ENCODE measurements around the gene POLR2A. TPM values are rescaled to one million over a fixed set of nuclear protein-coding genes. Genes with fewer than 3 reads are reported as not detected.
"Not testable (repeated sequence)": the region's sequence is repeated elsewhere in the genome, so short reads cannot be mapped to it uniquely, and the experiment has no call there.

POLR2A gene
- total RNA-seq, 2 experiments from 2014 or later, result 193 to 203 TPM

DNA sequence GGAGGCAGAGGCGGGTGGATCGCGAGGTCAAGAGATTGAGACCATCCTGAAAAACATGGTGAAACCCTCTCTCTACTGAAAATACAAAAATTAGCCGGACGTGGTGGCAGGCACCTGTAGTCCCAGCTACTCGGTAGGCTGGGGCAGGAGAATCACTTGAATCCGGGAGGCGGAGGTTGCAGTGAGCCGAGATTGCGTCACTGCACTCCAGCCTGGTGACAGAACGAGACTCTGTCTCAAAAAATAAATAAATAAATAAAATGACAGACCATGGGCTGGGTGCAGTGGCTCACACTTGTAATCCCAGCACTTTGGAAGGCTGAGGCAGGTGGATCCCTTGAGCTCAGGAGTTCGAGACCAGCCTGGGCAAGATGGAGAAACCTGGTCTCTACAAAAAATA is 14.3 kb upstream of the POLR2A start:
- H3K27me3 Mint-ChIP-seq; POLR2A ChIA-PET; DNase-seq; ATAC-seq; H3K9me3 Mint-ChIP-seq (ENCODE audit: low read depth); H3K27ac Mint-ChIP-seq; H3K4me3 Mint-ChIP-seq; intact Hi-C loops (cut with DNase I, micrococcal nuclease): not testable (repeated sequence)
- H3K36me3 Mint-ChIP-seq (ENCODE audit: low read depth), result peaks cover 12% of the 10 kb centered on the region
- CTCF ChIA-PET, result interaction anchor here (0.8 to 1.5 kb wide), 3 partner anchors 24 to 33 kb away, joined by 3 to 5 read pairs (median 4); no protein-coding TSS in a partner anchor
- H3K4me1 Mint-ChIP-seq, result peaks cover 23% of the 10 kb centered on the region

DNA sequence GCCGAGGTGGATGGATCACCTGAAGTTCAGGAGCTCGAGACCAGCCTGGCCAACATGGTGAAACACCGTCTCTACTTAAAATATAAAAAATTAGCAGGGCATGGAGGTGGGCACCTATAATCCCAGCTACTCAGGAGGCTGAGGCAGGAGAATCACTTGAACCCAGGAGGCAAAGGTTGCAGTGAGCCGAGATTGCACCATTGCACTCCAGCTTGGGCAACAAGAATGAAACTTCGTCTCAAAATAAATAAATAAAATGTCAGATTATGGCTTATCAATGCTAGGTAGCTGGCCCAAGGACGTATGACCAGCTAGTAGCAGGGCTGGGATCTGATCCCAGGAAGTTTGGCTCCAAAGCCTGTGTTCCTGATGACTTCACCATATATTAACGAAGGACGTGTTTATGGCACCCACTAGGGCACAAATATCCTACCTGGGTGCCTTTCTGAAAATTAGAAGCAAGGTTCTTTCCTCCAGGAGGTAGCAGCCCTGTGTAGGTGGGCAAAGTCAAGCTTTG is 13.7 kb upstream of the POLR2A start:
- CTCF ChIA-PET, result interaction anchor here (0.8 to 1.5 kb wide), 3 partner anchors 25 to 33 kb away, joined by 3 to 5 read pairs (median 4); no protein-coding TSS in a partner anchor
- intact Hi-C loops (cut with DNase I, micrococcal nuclease); H3K9me3 Mint-ChIP-seq (ENCODE audit: low read depth); DNase-seq; POLR2A ChIA-PET; H3K27me3 Mint-ChIP-seq; H3K27ac Mint-ChIP-seq; H3K4me3 Mint-ChIP-seq; ATAC-seq: not testable (repeated sequence)
- Mint-ChIP-seq H3K36me3 (ENCODE audit: low read depth) (peaks cover 10% of the 10 kb centered on the region), H3K4me1 (peaks cover 23% of the 10 kb centered on the region)

DNA sequence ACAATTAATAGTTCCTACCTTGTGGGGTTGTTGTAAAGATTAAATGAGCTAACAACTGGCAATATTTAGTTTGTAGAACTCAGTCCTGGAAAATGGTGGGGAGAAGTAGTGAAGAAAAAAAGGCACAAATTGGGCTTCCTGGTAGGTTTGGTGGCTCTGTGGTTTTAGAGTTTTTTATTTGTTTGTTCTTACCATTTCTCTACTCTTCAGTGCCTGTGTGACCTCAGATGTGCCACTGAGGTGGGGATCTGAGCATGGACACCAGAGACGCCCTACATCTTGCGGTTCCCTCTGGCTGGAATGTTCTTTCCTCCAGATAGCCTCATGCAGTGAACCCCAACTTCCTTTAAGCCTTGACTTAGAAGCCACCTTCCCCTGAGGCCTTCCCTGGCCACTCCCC is 12.4 kb upstream of the POLR2A start:
- POLR2A ChIA-PET, result no interaction called here
- intact Hi-C loops (cut with DNase I, micrococcal nuclease), result no loop called here
- Mint-ChIP-seq H3K36me3 (ENCODE audit: low read depth) (peaks cover 13% of the 10 kb centered on the region), H3K27me3 (no peaks in the 10 kb centered on the region), H3K4me3 (no peak overlapping the region), H3K9me3 (ENCODE audit: low read depth) (no peaks in the 10 kb centered on the region), H3K4me1 (peaks cover 35% of the 10 kb centered on the region), H3K27ac (peak overlapping the region; percentile 47)
- DNase-seq (no peak), ATAC-seq (no peak)
- CTCF ChIA-PET, result interaction anchor here (0.6 to 0.8 kb wide), 3 partner anchors 9 to 147 kb away, joined by 3 read pairs; partner anchors contain the start of gene TMEM95

DNA sequence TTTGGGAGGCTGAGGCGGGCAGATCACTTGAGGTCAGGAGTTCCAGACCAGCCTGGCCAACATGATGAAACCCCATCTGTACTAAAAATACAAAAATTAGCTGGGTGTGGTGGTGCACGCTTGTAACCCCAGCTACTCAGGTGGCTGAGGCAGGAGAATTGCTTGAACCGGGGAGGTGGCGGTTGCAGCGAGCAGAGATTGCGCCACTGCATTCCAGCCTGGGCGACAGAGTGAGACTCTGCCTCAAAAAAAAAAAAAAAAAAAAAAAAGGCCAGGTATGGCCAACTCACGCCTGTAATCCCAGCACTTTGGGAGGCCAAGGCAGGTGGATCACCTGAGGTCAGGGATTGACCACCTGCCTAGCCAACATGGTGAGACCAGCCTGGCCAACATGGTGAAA is 9.4 kb upstream of the POLR2A start:
- DNase-seq; H3K4me3 Mint-ChIP-seq; H3K27me3 Mint-ChIP-seq; POLR2A ChIA-PET; H3K9me3 Mint-ChIP-seq (ENCODE audit: low read depth); ATAC-seq; H3K27ac Mint-ChIP-seq; intact Hi-C loops (cut with DNase I, micrococcal nuclease): not testable (repeated sequence)
- H3K4me1 Mint-ChIP-seq, result peaks cover 45% of the 10 kb centered on the region
- H3K36me3 Mint-ChIP-seq (ENCODE audit: low read depth), result peaks cover 10% of the 10 kb centered on the region
- CTCF ChIA-PET, result interaction anchor here (1.1 to 3.5 kb wide), 2 partner anchors 12 to 86 kb away, joined by 3 to 12 read pairs; no protein-coding TSS in a partner anchor

DNA sequence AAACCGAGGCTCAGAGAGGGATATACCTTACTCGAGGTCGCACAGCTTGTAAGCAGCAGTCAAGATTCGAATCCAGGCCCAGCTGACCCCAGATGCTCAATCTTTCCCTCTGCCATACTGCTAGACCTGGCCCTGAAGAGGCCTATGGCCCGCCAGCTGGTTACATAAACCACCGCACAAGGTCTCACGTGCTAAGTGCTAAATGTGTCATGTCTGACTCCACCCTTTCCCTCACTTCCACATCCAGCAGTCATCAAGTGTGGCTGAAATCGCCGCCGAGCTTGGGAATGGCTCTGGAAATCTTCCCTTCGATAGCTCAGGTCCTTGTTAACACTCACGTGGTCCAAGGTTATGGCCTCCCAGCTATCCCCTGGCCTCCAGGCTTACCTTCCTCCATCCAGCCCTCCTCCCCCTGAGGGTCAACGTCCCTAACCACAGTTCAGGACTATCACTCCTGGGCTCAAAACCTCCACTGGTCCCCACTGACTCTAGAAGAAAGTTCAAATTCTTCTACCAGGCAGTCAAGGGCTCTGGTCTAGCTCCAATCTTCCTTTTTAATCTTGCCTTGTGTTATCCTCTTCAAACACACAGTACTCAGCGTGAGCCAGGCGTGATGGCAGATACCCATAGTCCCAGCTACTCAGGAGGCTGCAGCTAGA is 8.3 kb upstream of the POLR2A start:
- intact Hi-C loops (cut with DNase I, micrococcal nuclease), result loop anchor here in 1 of 2 experiments (2.0 kb wide), 1 partner anchor 35 kb away; no protein-coding TSS in a partner anchor
- CTCF ChIA-PET, result interaction anchor here (0.7 to 3.5 kb wide), 10 partner anchors 10 to 153 kb away, joined by 3 to 12 read pairs (median 4); partner anchors contain the start of genes SENP3 and TMEM102
- POLR2A ChIA-PET, result interaction anchor here (0.6 to 1.7 kb wide), 3 partner anchors 9 to 12 kb away, joined by 3 to 9 read pairs (median 3); no protein-coding TSS in a partner anchor
- Mint-ChIP-seq H3K4me3 (no peak overlapping the region), H3K27ac (peak overlapping the region; percentile 75), H3K36me3 (ENCODE audit: low read depth) (peaks cover 10% of the 10 kb centered on the region), H3K27me3 (no peaks in the 10 kb centered on the region), H3K9me3 (ENCODE audit: low read depth) (no peaks in the 10 kb centered on the region), H3K4me1 (peaks cover 55% of the 10 kb centered on the region)
- DNase-seq (peak; percentile 34), ATAC-seq (no peak)

DNA sequence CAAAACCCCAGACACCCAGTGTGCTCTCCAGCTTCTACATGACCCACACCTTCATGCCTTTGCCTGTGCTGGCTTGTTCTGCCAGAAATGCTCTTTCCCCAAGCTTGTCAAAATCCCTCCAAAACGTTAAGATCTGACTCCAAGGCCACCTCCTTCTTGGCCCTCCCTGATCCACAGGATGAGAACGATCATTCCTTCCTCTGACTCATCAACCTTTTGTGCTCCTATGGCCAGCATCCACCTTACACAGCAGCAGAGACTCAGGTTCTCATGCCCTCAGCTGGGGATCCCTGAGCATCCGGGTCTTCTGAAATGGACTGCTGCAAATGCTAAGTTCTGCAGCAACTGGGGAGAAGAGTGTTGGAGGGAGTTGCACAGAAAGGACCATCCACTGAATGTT is 7.7 kb upstream of the POLR2A start:
- DNase-seq, result no peak
- Mint-ChIP-seq H3K4me1 (peaks cover 59% of the 10 kb centered on the region), H3K27me3 (no peaks in the 10 kb centered on the region), H3K36me3 (ENCODE audit: low read depth) (peaks cover 10% of the 10 kb centered on the region), H3K4me3 (peak overlapping the region; percentile 87), H3K9me3 (ENCODE audit: low read depth) (no peaks in the 10 kb centered on the region), H3K27ac (peak overlapping the region; percentile 75)
- POLR2A ChIA-PET, result interaction anchor here (0.6 to 1.7 kb wide), 6 partner anchors 9 to 1154 kb away, joined by 3 to 9 read pairs (median 3); no protein-coding TSS in a partner anchor
- intact Hi-C loops (cut with DNase I, micrococcal nuclease), result loop anchor here in 1 of 2 experiments (2.0 kb wide), 1 partner anchor 36 kb away; no protein-coding TSS in a partner anchor
- no peak for ATAC-seq
- CTCF ChIA-PET, result interaction anchor here (0.5 to 3.5 kb wide), 11 partner anchors 10 to 238 kb away, joined by 3 to 12 read pairs (median 4); partner anchors contain the start of genes SENP3 and TMEM102

DNA sequence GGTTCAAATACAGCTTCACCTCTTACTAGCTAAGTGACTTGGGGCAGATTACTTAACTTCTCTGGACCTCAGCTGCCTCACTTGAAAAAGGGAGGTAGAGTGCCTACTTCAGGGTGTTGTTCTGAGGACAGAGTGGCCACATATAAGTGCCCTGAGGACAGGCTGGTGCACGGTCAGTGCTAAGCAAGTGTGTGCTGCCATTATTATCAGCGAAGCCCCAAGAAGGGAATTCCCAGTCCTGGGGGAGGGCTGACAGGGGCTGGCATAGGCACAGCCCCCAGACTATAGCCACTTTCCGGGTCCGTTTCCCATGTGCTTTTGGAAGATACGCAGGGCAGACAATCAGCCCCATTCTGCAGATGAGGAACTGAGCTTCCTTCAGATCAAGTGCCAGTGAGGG is 7.2 kb upstream of the POLR2A start:
- peak overlapping the region; percentile 87 for H3K4me3 Mint-ChIP-seq

DNA sequence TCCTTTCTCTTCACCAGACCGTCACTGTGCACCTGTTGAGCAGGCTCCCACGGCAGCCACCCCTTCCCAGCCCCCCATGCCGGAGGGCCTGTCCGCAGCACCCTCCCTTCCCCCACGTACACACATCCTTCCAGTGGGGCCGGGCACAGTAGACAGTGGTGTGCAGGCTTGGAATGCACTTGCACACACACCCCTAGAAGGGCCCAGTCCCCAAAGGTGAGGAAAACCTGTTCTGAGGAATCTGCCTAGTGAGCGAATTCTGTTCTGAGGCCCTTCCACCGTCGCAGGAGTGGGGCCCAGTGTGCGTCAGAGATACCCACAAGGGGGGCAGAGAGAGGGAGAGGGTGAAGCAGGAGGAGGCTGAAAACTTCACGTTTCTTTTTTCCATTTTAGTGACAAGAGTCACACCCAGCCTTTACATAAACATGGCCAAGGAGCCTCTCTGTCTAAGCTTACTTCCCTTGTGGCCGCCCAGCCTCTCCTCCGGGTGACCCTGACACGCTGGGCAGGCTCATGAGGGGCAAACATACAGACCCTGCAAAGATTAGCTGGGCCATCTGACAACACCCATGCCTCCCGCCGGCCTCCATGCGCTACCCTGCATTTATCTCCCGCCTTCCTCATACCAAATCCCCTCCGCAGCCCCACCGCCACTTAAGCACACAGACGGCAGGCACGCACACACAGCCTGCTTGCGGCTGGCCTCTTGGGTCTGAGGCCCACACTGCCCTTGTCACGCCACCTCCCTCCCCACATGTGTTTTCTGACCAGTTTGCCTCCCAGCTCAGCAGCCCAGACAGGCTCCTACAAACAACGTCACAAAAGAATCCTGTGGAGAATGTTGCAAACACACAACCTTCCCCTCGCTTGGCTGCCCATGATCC is 6.5 kb upstream of the POLR2A start:
- DNase-seq, result peak; percentile 66
- H3K4me3 Mint-ChIP-seq, result peak overlapping the region; percentile 87
- intact Hi-C loops (cut with DNase I, micrococcal nuclease), result loop anchor here (1.0 to 2.0 kb wide), 3 partner anchors 22 to 359 kb away; no protein-coding TSS in a partner anchor
- ChIA-PET CTCF (interaction anchor here (0.5 to 3.5 kb wide), 6 partner anchors 9 to 237 kb away, joined by 3 to 16 read pairs (median 5); partner anchors contain the start of genes FGF11 and TMEM102), POLR2A (interaction anchor here (0.5 to 1.5 kb wide), 5 partner anchors 11 to 357 kb away, joined by 3 read pairs; partner anchors contain the start of gene TMEM102)
- no peaks in the 10 kb centered on the region for H3K27me3 Mint-ChIP-seq
- H3K36me3 Mint-ChIP-seq (ENCODE audit: low read depth), result peaks cover 10% of the 10 kb centered on the region
- peaks cover 62% of the 10 kb centered on the region for H3K4me1 Mint-ChIP-seq
- H3K9me3 Mint-ChIP-seq (ENCODE audit: low read depth), result no peaks in the 10 kb centered on the region
- ATAC-seq, result peak; percentile 8
- peak overlapping the region; percentile 91 for H3K27ac Mint-ChIP-seq

More for the DNA sequence above, 7.2 kb upstream of the POLR2A start:
- Mint-ChIP-seq H3K36me3 (ENCODE audit: low read depth) (peaks cover 10% of the 10 kb centered on the region), H3K27ac (peak overlapping the region; percentile 75), H3K4me1 (peaks cover 59% of the 10 kb centered on the region), H3K9me3 (ENCODE audit: low read depth) (no peaks in the 10 kb centered on the region), H3K27me3 (no peaks in the 10 kb centered on the region)
- no peak for ATAC-seq
- ChIA-PET CTCF (interaction anchor here (0.5 to 3.5 kb wide), 6 partner anchors 10 to 238 kb away, joined by 3 to 12 read pairs (median 5); partner anchors contain the start of gene TMEM102), POLR2A (interaction anchor here (0.6 to 1.7 kb wide), 5 partner anchors 9 to 1154 kb away, joined by 3 to 9 read pairs (median 3); no protein-coding TSS in a partner anchor)
- DNase-seq, result no peak
- intact Hi-C loops (cut with DNase I, micrococcal nuclease), result loop anchor here in 1 of 2 experiments (2.0 kb wide), 1 partner anchor 36 kb away; no protein-coding TSS in a partner anchor

DNA sequence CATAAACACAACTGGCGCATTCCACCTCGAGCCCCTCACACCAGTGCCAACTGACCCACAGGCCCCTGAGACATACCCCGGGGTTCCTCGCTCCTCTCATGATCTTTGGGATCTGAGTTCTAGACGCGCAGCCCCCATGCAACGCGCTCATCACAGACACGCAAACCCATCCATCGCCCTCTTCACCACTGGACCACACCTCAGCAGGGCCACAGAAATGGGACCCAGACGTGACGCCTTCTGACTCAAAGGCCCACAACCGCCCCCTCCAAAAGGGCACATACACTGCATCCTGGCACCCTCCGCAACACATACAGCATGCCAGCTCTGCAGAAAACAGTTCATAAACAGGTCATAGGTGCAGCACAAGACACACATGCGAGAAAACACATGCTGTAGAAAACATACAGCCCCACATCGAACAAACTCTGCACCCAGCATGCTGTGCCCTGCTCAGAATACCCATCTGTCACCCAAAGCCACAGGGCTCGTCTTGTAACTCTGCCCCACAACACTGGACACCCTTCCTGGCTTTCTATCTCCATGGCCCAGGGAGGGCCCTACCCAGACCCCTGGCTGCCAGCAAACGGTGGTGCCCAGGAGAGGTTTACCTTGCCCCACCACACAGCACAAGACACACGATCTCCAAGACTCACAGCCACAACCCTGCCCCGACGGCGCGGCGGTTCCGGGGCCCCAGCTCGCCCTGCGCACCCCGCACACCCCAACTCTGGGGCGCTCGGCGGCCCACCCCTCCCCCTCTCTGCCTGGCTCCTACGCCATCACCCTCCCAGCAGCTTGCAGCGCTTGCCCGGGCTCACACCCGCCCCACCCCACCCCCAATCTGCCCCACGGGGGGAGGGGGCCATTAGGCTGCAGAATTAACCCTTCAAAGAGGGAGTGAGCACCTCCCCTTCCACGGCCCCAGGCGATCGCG is 5.6 kb upstream of the POLR2A start:
- H3K27me3 Mint-ChIP-seq, result no peaks in the 10 kb centered on the region
- peak overlapping the region; percentile 87 for H3K4me3 Mint-ChIP-seq
- CTCF ChIA-PET, result interaction anchor here (0.5 to 3.5 kb wide), 6 partner anchors 8 to 659 kb away, joined by 3 to 16 read pairs (median 4); partner anchors contain the start of gene FGF11
- no peaks in the 10 kb centered on the region for H3K9me3 Mint-ChIP-seq (ENCODE audit: low read depth)
- peak; percentile 42 for ATAC-seq
- peaks cover 10% of the 10 kb centered on the region for H3K36me3 Mint-ChIP-seq (ENCODE audit: low read depth)
- DNase-seq, result peak; percentile 80
- POLR2A ChIA-PET, result interaction anchor here (0.5 to 1.0 kb wide), 4 partner anchors 17 to 357 kb away, joined by 3 read pairs; partner anchors contain the start of gene TMEM102
- intact Hi-C loops (cut with DNase I, micrococcal nuclease), result loop anchor here (1.0 to 2.0 kb wide), 3 partner anchors 23 to 358 kb away; no protein-coding TSS in a partner anchor
- peaks cover 67% of the 10 kb centered on the region for H3K4me1 Mint-ChIP-seq
- peak overlapping the region; percentile 91 for H3K27ac Mint-ChIP-seq

Data from activated CD4-positive, alpha-beta T cell treated with anti-CD3 and anti-CD28 coated beads for 36 hours (primary cell).